ENCODE results near the gene PER1. TPM values are rescaled to one million over a fixed set of nuclear protein-coding genes. Genes with fewer than 3 reads are reported as not detected.

The PER1 gene
- total RNA-seq, 1 donor from 2014 or later, result 21.9 TPM

DNA sequence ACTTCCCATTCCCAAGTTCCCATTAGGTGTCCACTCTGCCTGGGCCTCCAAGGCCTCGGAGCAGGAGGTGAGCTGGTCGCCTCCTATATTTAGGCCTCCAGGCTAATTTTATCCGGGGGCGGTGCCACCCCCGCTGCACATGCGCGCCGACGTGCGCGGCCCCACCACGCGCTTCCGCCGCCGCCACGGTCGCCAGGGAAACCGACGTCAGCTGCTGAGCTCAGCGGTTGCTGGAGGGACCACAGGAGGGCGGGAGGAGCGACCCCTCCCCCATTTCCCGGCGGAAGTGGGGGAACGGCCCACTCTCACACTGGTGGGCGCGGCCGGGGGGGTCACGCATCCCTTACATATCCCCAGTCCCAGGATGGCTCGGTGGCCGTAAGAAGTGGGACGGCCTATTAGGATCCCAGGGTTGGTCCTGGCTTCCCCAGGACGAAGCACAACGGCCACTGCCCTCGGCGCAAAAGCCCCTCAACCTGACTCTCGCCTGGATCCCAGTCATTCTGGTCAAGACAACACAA, 1.0 kb downstream of the PER1 start:
- H3K27me3 ChIP-seq (ENCODE audit: control insufficient read depth, insufficient read depth, low read length), result no peaks in the 10 kb centered on the region
- peak overlapping the region; percentile 83 for H3K4me3 ChIP-seq (ENCODE audit: low read depth, low read length)
- H3K36me3 ChIP-seq (ENCODE audit: control insufficient read depth, insufficient read depth, low read length), result peaks cover 60% of the 10 kb centered on the region
- DNase-seq (ENCODE audit: low read depth) (peak; percentile 54), FAIRE-seq (no peak)
- TF ChIP-seq, protein P1, sequence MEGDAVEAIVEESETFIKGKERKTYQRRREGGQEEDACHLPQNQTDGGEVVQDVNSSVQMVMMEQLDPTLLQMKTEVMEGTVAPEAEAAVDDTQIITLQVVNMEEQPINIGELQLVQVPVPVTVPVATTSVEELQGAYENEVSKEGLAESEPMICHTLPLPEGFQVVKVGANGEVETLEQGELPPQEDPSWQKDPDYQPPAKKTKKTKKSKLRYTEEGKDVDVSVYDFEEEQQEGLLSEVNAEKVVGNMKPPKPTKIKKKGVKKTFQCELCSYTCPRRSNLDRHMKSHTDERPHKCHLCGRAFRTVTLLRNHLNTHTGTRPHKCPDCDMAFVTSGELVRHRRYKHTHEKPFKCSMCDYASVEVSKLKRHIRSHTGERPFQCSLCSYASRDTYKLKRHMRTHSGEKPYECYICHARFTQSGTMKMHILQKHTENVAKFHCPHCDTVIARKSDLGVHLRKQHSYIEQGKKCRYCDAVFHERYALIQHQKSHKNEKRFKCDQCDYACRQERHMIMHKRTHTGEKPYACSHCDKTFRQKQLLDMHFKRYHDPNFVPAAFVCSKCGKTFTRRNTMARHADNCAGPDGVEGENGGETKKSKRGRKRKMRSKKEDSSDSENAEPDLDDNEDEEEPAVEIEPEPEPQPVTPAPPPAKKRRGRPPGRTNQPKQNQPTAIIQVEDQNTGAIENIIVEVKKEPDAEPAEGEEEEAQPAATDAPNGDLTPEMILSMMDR (IDR thresholded peaks at IDR 0.05; ENCODE audit: insufficient read depth, low read length, severe bottlenecking), result no peak

DNA sequence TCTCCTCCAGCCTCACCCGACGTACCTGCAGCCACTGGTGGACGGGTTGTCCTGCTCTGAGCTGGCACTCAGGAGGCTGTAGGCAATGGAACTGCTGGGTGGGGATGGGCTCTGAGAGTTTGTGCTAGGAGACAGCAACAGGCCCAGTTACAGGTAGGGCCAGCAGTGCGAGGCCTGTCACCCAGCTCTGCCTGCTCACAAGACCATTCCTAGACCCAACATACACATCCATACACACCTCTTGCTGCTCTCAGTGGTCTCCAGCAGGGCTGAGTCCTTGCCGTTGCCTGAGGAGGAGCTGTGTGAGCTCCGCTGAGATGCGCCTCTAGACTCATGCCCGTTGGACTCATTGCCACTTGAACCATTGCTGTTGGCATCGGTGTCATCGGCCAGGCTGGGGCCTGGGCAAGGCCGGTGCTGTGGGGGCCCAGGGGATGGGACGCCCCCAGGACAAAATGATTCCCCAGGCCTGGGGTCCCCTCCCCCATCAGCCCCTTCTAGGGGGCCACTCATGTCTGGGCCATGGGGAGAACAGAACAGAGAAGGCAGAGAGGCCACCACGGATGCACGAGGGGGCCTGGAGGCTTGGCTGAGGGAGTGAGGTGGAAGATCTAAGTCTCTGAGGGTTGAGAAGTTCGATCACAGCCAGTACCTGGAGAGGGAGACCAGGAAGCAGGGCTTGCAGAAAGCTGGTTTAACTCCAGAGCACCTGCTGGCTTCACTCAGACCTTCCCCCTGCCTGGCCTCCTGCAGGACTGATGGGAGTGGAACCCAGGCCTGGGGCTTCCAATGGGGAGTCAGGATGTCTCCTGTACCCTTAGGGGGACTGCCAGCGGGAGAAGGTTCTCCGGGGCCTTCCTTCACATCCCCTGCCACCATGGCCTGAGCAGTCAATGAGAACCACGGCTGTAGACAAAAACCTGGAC, 1.7 kb downstream of the PER1 start:
- Histone ChIP-seq H3K36me3 (ENCODE audit: control insufficient read depth, insufficient read depth, low read length) (peaks cover 67% of the 10 kb centered on the region), H3K4me3 (ENCODE audit: low read depth, low read length) (peak overlapping the region; percentile 83), H3K27me3 (ENCODE audit: control insufficient read depth, insufficient read depth, low read length) (no peaks in the 10 kb centered on the region)
- TF ChIP-seq, protein P1 (IDR thresholded peaks at IDR 0.05; ENCODE audit: insufficient read depth, low read length, severe bottlenecking), result no peak
- DNase-seq (ENCODE audit: low read depth) (no peak), FAIRE-seq (no peak)

DNA sequence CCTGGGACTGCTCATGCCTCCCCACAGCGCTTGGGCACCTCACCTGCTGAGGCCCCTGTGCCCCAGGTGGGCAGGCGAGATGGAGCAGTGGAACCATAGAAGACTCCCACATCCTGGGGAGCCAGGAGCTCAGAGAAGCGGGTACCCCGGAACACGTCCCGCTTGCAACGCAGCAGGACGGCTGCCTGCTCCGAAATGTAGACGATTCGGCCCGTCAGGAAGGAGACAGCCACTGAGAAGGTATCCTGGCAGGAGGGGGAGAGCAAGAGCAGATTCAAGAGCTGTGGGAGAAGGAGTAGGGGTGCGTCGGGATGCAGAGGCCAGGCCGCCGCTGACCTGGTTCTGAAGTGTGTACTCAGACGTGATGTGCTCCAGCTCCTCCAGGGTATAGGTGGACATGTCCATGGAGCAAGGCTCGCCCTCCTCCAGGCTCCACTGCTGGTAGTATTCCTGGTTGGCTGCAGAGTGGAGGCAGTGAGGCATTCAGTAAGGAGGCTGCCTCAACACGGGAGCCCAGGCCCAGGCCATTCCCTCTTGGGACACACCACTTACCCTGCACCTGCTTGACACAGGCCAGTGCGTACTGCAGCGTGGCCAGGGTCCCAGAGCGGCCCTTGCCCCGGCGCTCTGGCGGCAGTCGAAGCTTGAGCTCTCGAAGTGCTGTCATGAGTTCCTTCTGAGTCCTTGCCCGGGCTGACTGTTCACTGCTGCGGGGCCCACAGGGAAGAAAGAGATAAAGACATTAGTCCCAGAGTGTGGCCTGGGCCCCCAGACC, 2.6 kb downstream of the PER1 start:
- FAIRE-seq, result no peak
- H3K36me3 ChIP-seq (ENCODE audit: control insufficient read depth, insufficient read depth, low read length), result peaks cover 72% of the 10 kb centered on the region
- no peak overlapping the region for H3K4me3 ChIP-seq (ENCODE audit: low read depth, low read length)
- TF ChIP-seq, protein P1 (IDR thresholded peaks at IDR 0.05; ENCODE audit: insufficient read depth, low read length, severe bottlenecking), result no peak
- H3K27me3 ChIP-seq (ENCODE audit: control insufficient read depth, insufficient read depth, low read length), result no peaks in the 10 kb centered on the region
- no peak for DNase-seq (ENCODE audit: low read depth)

DNA sequence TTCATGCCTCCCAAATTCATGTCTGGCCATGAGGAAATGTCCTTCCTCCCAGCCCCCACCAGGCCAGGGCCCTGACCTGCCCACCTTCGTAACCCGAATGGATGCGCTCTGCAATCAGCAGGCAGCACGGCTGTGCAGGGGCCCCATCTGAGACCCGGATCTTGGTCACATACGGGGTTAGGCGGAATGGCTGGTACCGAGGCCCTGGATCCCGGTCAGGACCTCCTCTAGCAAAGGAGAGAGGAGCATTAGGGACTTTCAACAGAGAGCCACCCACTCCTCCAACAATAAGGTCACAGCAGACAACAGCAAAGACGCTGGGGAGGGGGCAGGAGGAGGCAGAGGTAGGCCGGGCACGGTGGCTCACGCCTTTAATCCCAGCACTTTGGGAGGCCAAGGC, 3.6 kb downstream of the PER1 start:
- no peak for DNase-seq (ENCODE audit: low read depth)
- H3K36me3 ChIP-seq (ENCODE audit: control insufficient read depth, insufficient read depth, low read length), result peaks cover 81% of the 10 kb centered on the region
- no peak for FAIRE-seq
- TF ChIP-seq, protein P1 (IDR thresholded peaks at IDR 0.05; ENCODE audit: insufficient read depth, low read length, severe bottlenecking), result no peak
- H3K27me3 ChIP-seq (ENCODE audit: control insufficient read depth, insufficient read depth, low read length), result no peaks in the 10 kb centered on the region
- no peak overlapping the region for H3K4me3 ChIP-seq (ENCODE audit: low read depth, low read length)

DNA sequence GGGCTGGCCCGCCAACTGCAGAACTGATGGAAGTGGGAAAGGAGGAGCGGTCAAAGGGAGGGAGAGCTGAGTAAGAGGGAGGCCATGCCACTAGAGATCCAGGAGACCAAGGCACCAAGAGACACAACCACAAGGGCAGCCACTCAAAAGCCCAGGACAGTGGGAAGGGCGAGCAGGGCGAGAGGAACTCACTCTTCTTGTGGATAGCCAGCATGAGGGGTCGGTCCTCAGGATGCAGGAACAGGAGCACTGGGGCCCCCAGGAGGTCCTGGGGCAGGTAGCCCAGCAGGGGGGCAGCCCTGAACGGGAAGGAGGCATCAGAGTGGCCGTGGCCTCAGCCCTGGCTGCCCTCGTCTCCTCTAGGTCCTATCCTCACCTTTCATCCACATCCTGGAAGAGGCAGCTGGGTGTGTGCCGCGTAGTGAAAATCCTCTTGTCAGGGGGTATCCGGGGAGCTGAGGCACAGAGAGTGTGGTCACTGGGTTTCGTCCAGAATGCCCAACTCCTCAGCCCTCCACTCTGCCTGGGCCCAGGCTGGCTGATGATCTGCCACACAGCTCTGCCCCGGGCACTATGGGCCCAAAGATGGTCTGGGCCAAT, 4.3 kb downstream of the PER1 start:
- Histone ChIP-seq H3K36me3 (ENCODE audit: control insufficient read depth, insufficient read depth, low read length) (peaks cover 83% of the 10 kb centered on the region), H3K4me3 (ENCODE audit: low read depth, low read length) (no peak overlapping the region), H3K27me3 (ENCODE audit: control insufficient read depth, insufficient read depth, low read length) (no peaks in the 10 kb centered on the region)
- no peak for FAIRE-seq
- TF ChIP-seq, protein P1 (IDR thresholded peaks at IDR 0.05; ENCODE audit: insufficient read depth, low read length, severe bottlenecking), result no peak
- no peak for DNase-seq (ENCODE audit: low read depth)
